ENCODE measurements around the gene MAML2.

- TF ChIP-seq CTCF (IDR thresholded peaks at IDR 0.05; ENCODE audit: low read length), result no peak
- TF ChIP-seq EZH2phosphoT487 (IDR thresholded peaks at IDR 0.05; ENCODE audit: low read length), result no peak
- no peak for TF ChIP-seq EZH2 (optimal IDR thresholded peaks at IDR 0.05; ENCODE audit: low read depth, low read length)
These were observed 122.9 kb downstream of the MAML2 start for GRCh38 chr11:96219981-96220623.

All from MM.1S (cell line).